Measurements from ENCODE around the gene COL11A2. TPM values are rescaled to one million over a fixed set of nuclear protein-coding genes. Genes with fewer than 3 reads are reported as not detected.

COL11A2 gene
- total and polyA plus RNA-seq, 2 of the 13 experiments (the other 11 are each of a cell fraction or from before 2014, with no cell fraction given), result 0.55 TPM

DNA sequence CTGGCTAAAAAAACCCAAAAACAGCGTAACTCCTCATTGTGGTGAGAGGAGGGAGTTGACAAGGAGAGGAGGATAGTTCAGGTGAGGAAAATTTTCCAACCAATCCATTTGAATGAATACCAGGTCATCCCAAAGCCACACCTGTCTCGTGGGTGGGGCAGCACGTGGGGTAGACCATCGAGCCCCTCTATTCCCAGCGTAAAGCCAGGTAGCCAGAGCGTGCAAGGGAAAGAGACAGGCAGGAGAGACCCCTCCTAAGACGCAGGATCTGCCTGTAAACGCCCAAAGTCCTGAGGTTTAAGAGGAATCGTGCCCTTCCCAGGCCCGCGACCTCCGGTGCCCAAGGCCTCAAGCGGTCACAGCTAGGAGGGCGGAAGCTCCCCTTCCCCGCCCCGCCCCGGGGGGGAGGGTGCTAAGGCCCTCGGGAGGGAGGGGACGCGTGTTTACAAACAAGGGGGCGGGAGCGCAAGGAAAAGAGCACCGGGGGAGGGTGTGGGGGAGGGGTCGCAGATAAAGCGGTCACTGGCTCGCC is 7.5 kb upstream of the COL11A2 start (continued):
- TF ChIP-seq, protein P1, sequence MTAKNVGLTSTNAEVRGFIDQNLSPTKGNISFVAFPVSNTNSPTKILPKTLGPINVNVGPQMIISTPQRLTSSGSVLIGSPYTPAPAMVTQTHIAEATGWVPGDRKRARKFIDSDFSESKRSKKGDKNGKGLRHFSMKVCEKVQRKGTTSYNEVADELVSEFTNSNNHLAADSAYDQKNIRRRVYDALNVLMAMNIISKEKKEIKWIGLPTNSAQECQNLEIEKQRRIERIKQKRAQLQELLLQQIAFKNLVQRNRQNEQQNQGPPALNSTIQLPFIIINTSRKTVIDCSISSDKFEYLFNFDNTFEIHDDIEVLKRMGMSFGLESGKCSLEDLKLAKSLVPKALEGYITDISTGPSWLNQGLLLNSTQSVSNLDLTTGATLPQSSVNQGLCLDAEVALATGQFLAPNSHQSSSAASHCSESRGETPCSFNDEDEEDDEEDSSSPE (CRISPR knock-in tag; IDR thresholded peaks at IDR 0.05), result no peak
- TF ChIP-seq ZNF382 (CRISPR knock-in tag; IDR thresholded peaks at IDR 0.05; ENCODE audit: borderline replicate concordance), result no peak
- no peak for TF ChIP-seq LCORL (IDR thresholded peaks at IDR 0.05)
- peak; percentile 77; the same call in 1 of the 2 replicates for TF ChIP-seq LCORL (CRISPR knock-in tag; IDR thresholded peaks at IDR 0.05)
- TF ChIP-seq ZC3H13 (CRISPR knock-in tag; IDR thresholded peaks at IDR 0.05), result peak; percentile 75
- no peak for TF ChIP-seq SAFB2 (CRISPR knock-in tag; IDR thresholded peaks at IDR 0.05; ENCODE audit: borderline replicate concordance, low read depth)
- no peak for TF ChIP-seq GATA4 (IDR thresholded peaks at IDR 0.05; ENCODE audit: borderline replicate concordance, low read depth)
- TF ChIP-seq BHLHE40 (IDR thresholded peaks at IDR 0.05; ENCODE audit: low read length), result no peak
- peak; percentile 88 for TF ChIP-seq ZBTB3 (CRISPR knock-in tag; IDR thresholded peaks at IDR 0.05; ENCODE audit: borderline replicate concordance, low read depth)
- 0 out of 2 replicates have a peak, but pooled peaks have one; percentile 2 for TF ChIP-seq KLF11 (CRISPR knock-in tag; IDR thresholded peaks at IDR 0.05)
- no peak; the same call in 1 of the 2 replicates for TF ChIP-seq ZNF331 (CRISPR knock-in tag; IDR thresholded peaks at IDR 0.05)
- peak; percentile 7; the same call in 1 of the 2 replicates for TF ChIP-seq ZNF430 (CRISPR knock-in tag; IDR thresholded peaks at IDR 0.05)
- TF ChIP-seq ZNF891 (CRISPR knock-in tag; IDR thresholded peaks at IDR 0.05), result 0 out of 2 replicates have a peak, but pooled peaks have one; percentile 79
- no peak for TF ChIP-seq ZNF235 (CRISPR knock-in tag; IDR thresholded peaks at IDR 0.05; ENCODE audit: borderline replicate concordance)
- TF ChIP-seq ZNF318 (CRISPR knock-in tag; IDR thresholded peaks at IDR 0.05), result no peak
- no peak for TF ChIP-seq TAF1 (CRISPR knock-in tag; IDR thresholded peaks at IDR 0.05)
- TF ChIP-seq TMF1 (CRISPR knock-in tag; IDR thresholded peaks at IDR 0.05; ENCODE audit: low read depth), result no peak
